SJCRH30 (cell line): ENCODE data around the gene MSI1. TPM values are rescaled to one million over a fixed set of nuclear protein-coding genes. Genes with fewer than 3 reads are reported as not detected.

Source experiments
- total RNA-seq: library from RNA; depleted of rRNA; stranded (reverse); fragments of >200 nt; shearing (Covaris generic); gene quantifications from 2 replicates; pipeline ENCODE4 v1.2.3, GENCODE V29; 2014; rRNA removed

Gene MSI1
- total RNA-seq, 1 experiment from 2014 or later: 4.8 TPM

Other genes with a start within 250 kb of the MSI1 start
- gene GCN1, start 174.4 kb downstream of the MSI1 start, total RNA-seq: 49.7 and 61.9 TPM in 2 replicates
- 2,854 and 3,078 TPM in 2 replicates for gene RPLP0, start 168.1 kb downstream of the MSI1 start, total RNA-seq
- gene PXN, start 103.4 kb downstream of the MSI1 start, total RNA-seq: 23.2 and 29.7 TPM in 2 replicates
- gene RNU4-2, start 77.3 kb downstream of the MSI1 start, total RNA-seq: under 0.01 TPM in 1 of 2 replicates, not detected in the other
- gene RNU4-1, start 75.9 kb downstream of the MSI1 start, total RNA-seq: under 0.01 TPM in 2 replicates
- 4.0 and 5.5 TPM in 2 replicates for gene SIRT4, start 66.8 kb downstream of the MSI1 start, total RNA-seq
- gene PLA2G1B, start 41.4 kb downstream of the MSI1 start, total RNA-seq: not detected in 2 replicates
- 423 and 488 TPM in 2 replicates for gene COX6A1, start 68.9 kb upstream of the MSI1 start, total RNA-seq
- gene TRIAP1, start 77.2 kb upstream of the MSI1 start, total RNA-seq: 43.4 and 45.5 TPM in 2 replicates
- 29.8 and 31.4 TPM in 2 replicates for gene GATC, start 77.3 kb upstream of the MSI1 start, total RNA-seq
- gene SRSF9, start 100.6 kb upstream of the MSI1 start, total RNA-seq: 120 and 136 TPM in 2 replicates
- gene DYNLL1, start 126.9 kb upstream of the MSI1 start, total RNA-seq: 446 and 452 TPM in 2 replicates
- gene COQ5, start 160.0 kb upstream of the MSI1 start, total RNA-seq: 30.3 and 34.2 TPM in 2 replicates
- gene RNF10, start 165.2 kb upstream of the MSI1 start, total RNA-seq: 43.9 and 48.5 TPM in 2 replicates
- 40.4 and 41.6 TPM in 2 replicates for gene POP5, start 212.2 kb upstream of the MSI1 start, total RNA-seq